ENCODE results near the gene PARVG.

GRCh38 chr22:44247346-44247745, 66.6 kb downstream of the PARVG start:
- TF ChIP-seq POLR2AphosphoS5 (IDR thresholded peaks at IDR 0.05) (no peak), POLR2A (IDR thresholded peaks at IDR 0.05) (no peak), EP300 (IDR thresholded peaks at IDR 0.05; ENCODE audit: low read depth) (no peak)
- TF ChIP-seq, protein P1, sequence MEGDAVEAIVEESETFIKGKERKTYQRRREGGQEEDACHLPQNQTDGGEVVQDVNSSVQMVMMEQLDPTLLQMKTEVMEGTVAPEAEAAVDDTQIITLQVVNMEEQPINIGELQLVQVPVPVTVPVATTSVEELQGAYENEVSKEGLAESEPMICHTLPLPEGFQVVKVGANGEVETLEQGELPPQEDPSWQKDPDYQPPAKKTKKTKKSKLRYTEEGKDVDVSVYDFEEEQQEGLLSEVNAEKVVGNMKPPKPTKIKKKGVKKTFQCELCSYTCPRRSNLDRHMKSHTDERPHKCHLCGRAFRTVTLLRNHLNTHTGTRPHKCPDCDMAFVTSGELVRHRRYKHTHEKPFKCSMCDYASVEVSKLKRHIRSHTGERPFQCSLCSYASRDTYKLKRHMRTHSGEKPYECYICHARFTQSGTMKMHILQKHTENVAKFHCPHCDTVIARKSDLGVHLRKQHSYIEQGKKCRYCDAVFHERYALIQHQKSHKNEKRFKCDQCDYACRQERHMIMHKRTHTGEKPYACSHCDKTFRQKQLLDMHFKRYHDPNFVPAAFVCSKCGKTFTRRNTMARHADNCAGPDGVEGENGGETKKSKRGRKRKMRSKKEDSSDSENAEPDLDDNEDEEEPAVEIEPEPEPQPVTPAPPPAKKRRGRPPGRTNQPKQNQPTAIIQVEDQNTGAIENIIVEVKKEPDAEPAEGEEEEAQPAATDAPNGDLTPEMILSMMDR (IDR thresholded peaks at IDR 0.05), result no peak
